GM19463 (cell line): ENCODE results near the gene CHID1.

Source experiments
- ATAC-seq: cut with Tn5 transposase; IDR thresholded peaks from one replicate; pipeline ENCODE4 v1.9.1; 2021; ENCODE audit warnings: mild to moderate bottlenecking, moderate library complexity; ENCODE audit not compliant: unreplicated experiment

Gene CHID1

DNA sequence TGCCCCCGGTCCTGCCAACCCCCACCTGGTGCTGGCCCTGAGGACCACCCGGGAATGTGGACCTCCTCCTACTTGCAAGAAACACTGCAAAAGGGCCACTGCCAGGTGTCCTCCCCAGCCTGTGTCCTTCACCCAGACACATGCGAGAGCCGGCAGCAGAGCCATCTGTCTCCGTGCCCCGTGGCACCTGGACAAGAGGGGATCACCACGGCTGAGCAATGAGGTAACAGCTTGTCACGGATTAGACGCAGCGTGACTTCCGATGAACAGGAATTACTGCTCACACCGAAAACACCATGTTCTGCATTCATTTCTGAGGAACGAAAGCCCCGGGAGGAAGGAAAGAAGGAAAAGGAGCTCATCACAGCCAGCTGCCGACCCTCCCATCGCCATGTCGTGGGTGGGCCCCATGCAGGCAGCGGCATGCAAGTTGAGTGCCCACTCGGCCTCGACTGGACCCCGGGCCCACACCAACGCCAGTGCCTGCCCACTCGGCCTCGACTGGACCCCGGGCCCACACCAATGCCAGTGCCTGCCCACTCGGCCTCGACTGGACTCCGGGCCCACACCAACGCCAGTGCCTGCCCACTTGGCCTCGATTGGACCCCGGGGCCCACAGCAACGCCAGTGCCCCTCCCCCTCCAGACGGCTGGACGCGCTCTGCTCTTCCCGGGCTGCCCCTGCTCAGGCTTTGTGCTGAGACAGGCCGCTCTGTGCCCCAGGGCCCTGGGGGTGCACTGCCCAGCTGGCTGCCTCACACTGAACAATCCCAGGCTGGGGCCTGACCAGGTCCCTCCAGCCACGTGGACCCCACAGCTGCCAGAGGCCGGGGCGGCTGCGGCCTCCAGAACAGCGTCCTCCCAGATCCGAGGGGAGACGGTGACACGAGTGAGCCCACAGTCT lies 22.0 kb downstream of the CHID1 start:
- no peak for ATAC-seq

DNA sequence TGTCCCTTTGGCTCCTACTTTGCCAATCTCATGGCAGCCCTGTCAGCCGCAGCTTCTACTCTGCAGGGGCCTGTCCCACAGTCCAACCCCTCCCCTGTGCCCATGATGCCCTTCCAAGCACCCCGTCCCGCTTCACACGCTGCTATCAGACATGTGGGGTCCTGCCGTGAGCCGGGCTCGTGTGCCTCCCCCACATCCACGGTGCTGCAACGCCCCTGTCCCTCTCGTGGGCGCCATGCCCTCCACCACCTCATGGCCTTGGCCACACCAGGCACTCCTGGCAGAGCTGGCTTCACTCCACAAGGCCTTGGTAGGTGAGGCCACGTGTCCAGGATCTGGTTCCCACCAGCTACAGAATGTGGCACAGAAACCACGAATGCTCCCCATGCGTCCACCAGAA lies 23.0 kb downstream of the CHID1 start:
- no peak for ATAC-seq

DNA sequence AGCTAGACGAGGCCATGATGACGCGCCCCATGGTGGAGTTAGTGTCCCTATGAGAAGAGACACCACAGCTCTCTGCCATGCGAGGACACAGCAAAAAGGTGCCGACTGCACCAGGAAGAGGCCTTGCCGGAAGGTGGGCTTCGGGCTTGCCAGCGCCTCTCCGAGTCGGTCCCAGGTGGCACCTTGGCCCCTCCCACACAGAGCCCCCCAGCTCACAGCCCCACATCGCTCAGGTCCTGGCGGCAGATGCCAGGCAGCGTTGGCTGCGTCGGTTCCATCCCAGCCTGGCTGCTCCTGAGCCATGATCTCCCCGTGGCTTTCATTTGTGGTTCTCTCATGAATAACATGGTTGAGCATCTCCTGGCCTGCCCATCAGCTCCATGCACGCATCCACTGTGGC lies 24.0 kb downstream of the CHID1 start:
- ATAC-seq: no peak

DNA sequence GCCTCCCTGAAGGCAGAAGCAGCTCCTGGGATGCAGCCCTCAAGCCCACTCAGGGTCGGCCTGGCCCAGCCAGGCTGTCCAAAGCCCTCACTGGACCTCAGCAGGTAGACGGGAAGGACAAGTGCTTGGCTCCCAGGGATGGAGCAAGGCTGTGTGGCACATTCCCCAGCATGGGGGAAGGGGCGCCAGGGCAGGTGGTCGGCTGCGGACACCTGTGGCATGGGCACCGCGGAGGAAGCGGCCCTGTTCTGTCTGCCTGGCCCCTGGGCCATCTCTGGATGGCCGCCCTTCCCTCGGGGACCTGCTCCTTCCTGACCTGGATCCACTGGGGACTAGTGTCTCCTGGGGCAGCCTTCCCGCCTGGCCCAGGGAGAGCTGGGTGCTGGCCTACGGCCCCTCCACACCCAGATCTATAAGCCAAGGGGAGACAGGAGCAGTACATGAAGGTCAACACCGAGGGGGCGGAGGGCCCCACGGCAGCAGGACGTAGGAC lies 26.0 kb downstream of the CHID1 start:
- ATAC-seq: no peak

GRCh38 chr11:883527-883926 lies 27.1 kb downstream of the CHID1 start:
- ATAC-seq: no peak

DNA sequence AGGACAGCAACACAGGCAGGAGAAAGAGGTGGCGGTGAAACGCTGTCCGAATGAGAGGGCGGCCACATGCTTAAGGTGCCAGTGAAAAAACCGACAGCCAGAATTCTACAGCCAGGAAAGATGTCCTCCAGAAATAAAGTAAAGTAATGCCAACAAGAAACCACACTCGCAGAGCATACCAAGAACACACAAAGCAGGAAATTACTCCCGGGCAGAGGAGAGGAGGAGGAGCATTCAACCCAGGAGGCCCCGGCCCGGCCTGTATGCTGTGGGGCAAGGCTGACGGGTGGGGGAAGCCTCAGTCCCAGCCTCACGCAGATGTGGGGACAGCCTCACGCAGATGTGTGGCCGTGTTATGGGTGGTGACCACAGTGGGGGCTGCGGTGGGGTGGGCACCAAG lies 28.0 kb downstream of the CHID1 start:
- no peak for ATAC-seq

DNA sequence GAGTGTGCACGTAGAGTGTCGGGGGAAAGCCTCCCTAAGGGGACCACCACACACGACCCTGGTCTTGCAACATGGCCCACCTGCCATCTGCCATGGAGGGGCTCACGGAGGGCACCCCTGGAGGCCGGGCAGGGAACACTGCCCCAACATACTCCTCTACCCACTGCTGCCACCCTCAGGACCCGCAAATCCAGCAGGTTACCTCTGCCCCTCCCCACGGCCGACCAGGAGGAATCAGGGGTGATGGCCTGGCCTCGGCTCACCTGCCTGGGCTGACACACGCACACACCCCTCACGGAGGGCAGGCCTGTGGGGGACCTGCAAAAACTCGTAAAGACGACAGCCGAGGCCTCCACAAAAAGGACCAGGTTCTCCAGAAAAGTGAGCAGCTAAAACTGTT lies 30.2 kb downstream of the CHID1 start:
- ATAC-seq: no peak

DNA sequence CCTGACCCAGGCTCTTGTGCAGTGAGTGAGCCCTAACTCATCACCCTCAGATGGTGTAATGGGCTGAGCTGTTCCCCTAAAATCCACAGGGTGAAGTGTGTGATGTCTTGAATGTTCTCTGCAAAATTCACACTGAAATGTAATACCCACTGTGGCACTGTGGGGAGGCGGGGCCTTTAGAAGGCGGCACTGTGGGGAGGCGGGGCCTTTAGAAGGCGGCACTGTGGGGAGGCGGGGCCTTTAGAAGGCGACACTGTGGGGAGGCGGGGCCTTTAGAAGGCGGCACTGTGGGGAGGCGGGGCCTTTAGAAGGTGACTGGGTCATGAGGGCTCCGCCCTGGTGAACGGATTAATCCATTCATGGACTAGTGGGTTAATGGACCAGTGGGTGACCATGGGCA lies 33.0 kb downstream of the CHID1 start:
- ATAC-seq: no peak

- no peak for ATAC-seq
Observed at GRCh38 chr11:876545-876944, 34.1 kb downstream of the CHID1 start.

DNA sequence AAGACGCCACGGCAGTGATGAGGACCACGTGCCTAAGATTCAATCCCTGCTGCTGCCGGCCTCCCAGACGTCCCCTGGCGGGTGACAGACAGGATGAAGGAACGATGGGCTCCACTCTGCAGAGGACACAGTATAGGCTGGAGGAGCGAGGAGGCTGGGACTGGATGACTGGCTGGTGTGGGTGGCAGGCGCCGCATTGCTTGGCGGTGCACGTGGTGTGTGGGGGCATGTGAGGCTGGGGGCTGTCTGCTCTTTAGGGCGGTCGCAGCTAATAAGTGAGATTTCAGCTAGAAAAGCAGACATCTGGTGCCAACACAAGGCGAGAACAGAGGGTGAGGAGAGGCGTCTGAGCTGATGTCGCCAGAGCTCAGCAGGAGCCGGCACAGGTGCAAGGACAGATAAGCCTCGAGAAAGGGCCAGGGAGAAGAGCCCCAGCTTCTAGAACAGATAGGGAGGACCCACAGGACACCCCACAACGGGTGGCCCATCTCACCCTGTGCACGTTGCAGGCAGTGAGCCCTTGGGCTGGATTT lies 34.8 kb downstream of the CHID1 start:
- no peak for ATAC-seq

- no peak for ATAC-seq
Observed at GRCh38 chr11:875203-875602, 35.4 kb downstream of the CHID1 start.

- no peak for ATAC-seq
Observed at GRCh38 chr11:873706-874105, 36.9 kb downstream of the CHID1 start.

DNA sequence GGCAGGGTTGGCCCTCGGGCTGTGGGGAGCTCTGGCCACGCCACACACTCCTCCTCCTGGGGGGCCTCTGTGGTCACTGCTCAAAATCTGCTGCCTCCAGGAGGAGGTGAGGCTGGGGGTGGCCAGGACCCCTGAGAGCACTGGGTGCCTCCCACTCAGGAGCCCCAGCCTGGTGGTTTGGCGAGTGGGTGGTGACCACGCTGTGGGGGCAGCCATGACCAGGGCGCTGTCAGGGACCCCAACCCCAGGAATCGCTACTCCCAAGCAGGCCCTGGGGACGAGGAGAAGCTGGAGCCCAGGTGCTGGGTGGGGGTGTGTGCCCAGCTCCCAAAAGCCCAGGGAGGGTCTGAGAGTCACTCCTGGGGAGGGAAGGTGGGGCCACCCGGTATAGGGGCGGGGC lies 37.8 kb downstream of the CHID1 start:
- no peak for ATAC-seq

DNA sequence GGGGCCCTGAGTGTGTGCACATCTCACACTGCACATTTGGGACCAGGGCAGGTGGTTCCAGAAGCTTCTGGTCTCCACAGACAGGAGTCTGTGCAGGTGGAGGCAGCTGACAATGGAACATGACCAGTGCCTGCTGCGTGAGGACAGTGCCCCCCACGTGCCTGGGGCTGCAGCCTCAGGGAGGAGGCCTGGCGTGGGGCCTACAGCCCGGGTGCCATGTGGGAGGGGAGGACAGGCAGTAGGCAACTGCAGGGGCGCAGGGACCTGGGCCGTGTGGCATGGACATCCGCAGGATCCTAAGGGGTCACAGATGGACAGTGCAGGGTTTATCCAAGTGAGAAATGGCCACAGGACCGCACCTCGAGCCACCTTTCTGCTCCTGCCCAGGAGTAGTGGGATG lies 39.1 kb downstream of the CHID1 start:
- ATAC-seq: no peak

- no peak for ATAC-seq
Observed at GRCh38 chr11:870418-870817, 40.2 kb downstream of the CHID1 start.

GRCh38 chr11:870127-870413 lies 40.5 kb downstream of the CHID1 start:
- no peak for ATAC-seq

- no peak for ATAC-seq
Observed at GRCh38 chr11:869399-870126, 41.0 kb downstream of the CHID1 start.

DNA sequence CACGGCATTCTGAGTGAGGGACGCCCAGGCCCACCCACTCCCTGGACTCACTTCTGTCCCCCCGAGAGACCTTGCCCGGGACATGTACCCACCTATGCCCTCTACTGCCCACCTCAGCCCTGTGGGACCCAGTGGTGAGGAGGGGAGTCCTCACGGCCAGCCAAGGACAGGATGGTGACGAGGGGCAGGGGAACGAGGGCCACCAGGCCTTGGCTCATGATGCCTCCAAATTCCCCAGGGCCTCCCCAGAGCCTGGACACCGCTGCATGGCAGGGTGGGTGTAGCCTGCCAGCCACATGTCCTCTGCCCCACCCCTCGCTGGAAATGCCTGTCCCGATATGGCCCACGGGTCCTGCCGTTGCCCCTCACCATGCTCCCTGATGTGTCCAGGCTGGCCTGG lies 41.8 kb downstream of the CHID1 start:
- ATAC-seq: no peak

GRCh38 chr11:868394-868793 lies 42.2 kb downstream of the CHID1 start:
- ATAC-seq: no peak

DNA sequence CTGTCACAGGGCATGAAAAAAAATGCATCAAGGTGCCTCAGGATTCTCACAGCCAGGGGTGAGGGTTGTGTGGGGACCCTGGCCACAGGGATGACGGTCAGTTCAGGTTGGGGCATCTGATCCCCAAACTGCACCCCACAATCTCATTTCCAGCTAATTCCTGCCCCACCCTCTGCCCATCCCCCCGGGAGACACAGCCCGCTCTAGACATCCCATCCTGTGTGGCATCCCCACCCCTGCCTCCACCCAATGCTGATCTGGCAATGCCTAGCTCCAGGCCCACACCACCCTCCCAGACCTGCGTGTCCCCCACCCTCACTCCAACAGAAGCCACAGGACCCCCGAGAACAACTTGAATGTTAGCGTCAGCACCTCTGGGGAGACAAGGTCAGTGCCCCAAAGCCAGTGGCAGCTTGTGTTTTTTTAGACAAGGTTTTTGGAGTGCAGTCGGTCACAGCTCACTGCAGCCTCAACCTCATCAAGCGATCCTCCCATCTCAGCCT lies 42.7 kb downstream of the CHID1 start:
- no peak for ATAC-seq

DNA sequence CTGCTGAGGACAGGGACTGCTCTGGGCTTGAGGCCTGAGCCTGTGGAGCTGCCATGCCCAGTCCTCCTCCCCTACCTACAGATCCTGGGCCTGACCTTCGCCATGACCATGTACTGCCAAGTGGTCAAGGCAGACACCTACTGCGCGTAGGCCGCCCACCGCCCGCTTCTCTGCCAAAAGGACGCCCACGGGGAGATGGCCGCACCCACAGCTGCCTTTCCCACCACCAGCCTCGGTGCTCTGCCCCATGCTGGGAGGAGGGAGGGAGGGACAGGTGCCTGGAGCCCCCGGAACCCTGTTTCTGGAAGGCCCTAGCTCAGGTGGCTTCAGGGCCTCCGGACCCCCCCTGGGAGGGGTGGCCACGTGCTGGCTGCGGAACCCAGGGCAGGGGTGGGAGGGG lies 44.1 kb downstream of the CHID1 start:
- ATAC-seq: no peak
